ENCODE measurements around the gene PKN2. TPM values are rescaled to one million over a fixed set of nuclear protein-coding genes. Genes with fewer than 3 reads are reported as not detected.

PKN2 gene
- total and polyA plus RNA-seq, 2 experiments from 2014 or later: 14.6 to 29.4 TPM

DNA sequence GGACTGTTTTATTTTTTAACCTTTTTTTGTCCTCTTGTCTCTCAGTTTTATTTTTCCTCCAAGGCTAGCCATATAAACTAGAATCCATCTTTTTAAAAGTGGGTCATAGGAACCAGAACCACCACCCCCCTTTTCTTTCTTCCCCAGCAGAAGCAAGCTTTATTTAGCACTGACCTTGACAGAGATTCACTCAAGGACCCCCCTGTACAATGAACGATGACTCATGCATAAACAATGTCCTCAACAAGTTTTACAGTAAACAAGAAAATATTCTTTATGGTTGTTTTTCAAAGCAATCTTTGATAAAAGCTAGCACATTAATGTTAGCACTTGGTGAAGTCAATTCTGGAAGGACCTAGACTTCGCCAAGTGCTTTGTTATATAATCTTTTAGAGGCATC is 14.1 kb downstream of the PKN2 start:
- H3K4me2 ChIP-seq: no peak overlapping the region
- peaks cover 8% of the 10 kb centered on the region; the same call in 2 of the 3 replicates for H3K36me3 Mint-ChIP-seq (ENCODE audit: low read depth)
- H3K27me3 Mint-ChIP-seq (ENCODE audit: insufficient read depth, low read depth, poor library complexity): no peaks in the 10 kb centered on the region

More for the DNA sequence above, 14.1 kb downstream of the PKN2 start:
- H3K4me1 Mint-ChIP-seq: peaks cover 26% of the 10 kb centered on the region
- no peaks in the 10 kb centered on the region for H3K27me3 ChIP-seq (ENCODE audit: insufficient read depth)
- DNase-seq (ENCODE audit: low spot score) (no peak), ATAC-seq (no peak)
- H3K4me3 ChIP-seq: no peak overlapping the region
- H3K27ac ChIP-seq (ENCODE audit: low read depth): no peak overlapping the region
- peak overlapping the region; percentile 89 for H3K27ac Mint-ChIP-seq
- H4K20me1 ChIP-seq (replicated peaks; ENCODE audit: insufficient read depth): peaks cover 21% of the 10 kb centered on the region
- H3K9me3 Mint-ChIP-seq: no peaks in the 10 kb centered on the region
- H3K4me3 Mint-ChIP-seq: no peak overlapping the region
- no peaks in the 10 kb centered on the region for H3K9me2 ChIP-seq (ENCODE audit: insufficient read depth)
- TF ChIP-seq REST (IDR thresholded peaks at IDR 0.05; ENCODE audit: unreplicated experiment): no peak
- TF ChIP-seq EZH2 (IDR thresholded peaks at IDR 0.05; ENCODE audit: low read depth, unreplicated experiment): no peak
- no peak for TF ChIP-seq POLR2AphosphoS5 (IDR thresholded peaks at IDR 0.05; ENCODE audit: low read depth)
- no peak for TF ChIP-seq NANOG (IDR thresholded peaks at IDR 0.05; ENCODE audit: borderline replicate concordance)
- no peak for TF ChIP-seq ZNF331 (CRISPR knock-in tag; IDR thresholded peaks at IDR 0.05; ENCODE audit: low read depth)
- TF ChIP-seq ZNF462 (CRISPR knock-in tag; IDR thresholded peaks at IDR 0.05): no peak
- TF ChIP-seq JUNB (IDR thresholded peaks at IDR 0.05; ENCODE audit: unreplicated experiment): no peak
- no peak for TF ChIP-seq CREB1 (CRISPR knock-in tag; IDR thresholded peaks at IDR 0.05; ENCODE audit: low read depth)
- TF ChIP-seq STAT1 (IDR thresholded peaks at IDR 0.05; ENCODE audit: unreplicated experiment): no peak
- H3F3A ChIP-seq (replicated peaks; ENCODE audit: low read depth): no peaks in the 10 kb centered on the region
- H2AFZ ChIP-seq: no peak overlapping the region
- peaks cover 16% of the 10 kb centered on the region for H3K4me1 ChIP-seq (ENCODE audit: insufficient read depth)
- peaks cover 99% of the 10 kb centered on the region for H3K79me2 ChIP-seq (replicated peaks; ENCODE audit: insufficient read depth)
- H3K36me3 ChIP-seq (ENCODE audit: insufficient read depth): no peaks in the 10 kb centered on the region

Measured in GM23338 (cell line).